NCI-H446 (cell line): ENCODE data around the gene RBMS1.
"Not testable (repeated sequence)": the region's sequence is repeated elsewhere in the genome, so short reads cannot be mapped to it uniquely, and the experiment has no call there.

ENCODE experiments used
- DNase-seq, 2 experiments: peaks; one replicate each; lab custom pipeline; 2025; lab: John Stamatoyannopoulos, UW

The RBMS1 gene

DNA sequence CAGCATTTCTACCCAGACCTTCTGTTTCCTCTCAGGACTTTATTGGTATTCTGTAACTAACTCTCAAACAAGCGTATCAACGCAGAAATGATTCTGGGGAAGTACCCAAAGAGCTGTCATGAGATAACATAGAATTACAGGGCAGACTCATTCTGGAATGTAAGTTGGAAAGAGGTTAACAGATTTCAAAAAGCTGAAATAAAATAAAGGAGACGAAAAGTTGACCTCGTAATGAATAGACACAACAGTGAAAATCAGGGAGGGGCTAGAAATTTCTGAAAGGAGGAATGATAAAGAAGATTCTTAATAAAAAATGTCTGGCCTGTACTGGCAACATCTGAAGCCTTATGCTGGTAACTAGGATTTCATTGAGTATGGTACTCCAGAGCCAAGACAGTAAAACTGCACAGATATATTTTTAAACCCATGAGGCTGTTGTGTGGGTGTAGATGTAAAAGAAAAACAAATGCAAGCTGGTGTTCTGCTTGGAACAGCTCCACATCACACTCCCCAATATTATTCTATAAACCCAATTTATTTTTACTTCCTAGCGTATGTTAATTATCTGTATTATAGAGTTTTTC lies 23.9 kb downstream of the RBMS1 start:
- no peak for DNase-seq

GRCh38 chr2:160469164-160469563 lies 24.4 kb downstream of the RBMS1 start:
- no peak for DNase-seq

- no peak for DNase-seq
Observed at GRCh38 chr2:160467086-160467485, 26.5 kb downstream of the RBMS1 start.

- DNase-seq: no peak
Observed at GRCh38 chr2:160465406-160465805, 28.2 kb downstream of the RBMS1 start.

DNA sequence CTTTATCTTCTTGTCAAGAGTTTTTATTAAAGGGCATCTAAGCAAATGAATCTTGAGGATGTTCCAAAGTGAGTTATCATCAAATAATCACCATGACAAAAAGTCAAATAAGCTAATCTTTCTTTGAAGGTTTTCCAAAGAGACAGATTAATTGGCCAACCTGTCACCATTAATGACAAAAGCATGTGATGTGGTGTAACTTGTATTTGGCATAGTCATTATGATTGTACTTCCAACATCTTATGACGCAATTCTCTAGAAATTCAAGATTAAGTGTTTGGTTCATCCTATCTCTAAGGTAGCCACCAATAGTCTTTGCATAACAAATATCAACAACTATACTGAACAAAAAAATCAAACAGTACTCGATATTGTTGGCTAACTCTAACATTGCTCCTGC lies 28.6 kb downstream of the RBMS1 start:
- no peak for DNase-seq

GRCh38 chr2:160464017-160464416 lies 29.6 kb downstream of the RBMS1 start:
- no peak for DNase-seq

DNA sequence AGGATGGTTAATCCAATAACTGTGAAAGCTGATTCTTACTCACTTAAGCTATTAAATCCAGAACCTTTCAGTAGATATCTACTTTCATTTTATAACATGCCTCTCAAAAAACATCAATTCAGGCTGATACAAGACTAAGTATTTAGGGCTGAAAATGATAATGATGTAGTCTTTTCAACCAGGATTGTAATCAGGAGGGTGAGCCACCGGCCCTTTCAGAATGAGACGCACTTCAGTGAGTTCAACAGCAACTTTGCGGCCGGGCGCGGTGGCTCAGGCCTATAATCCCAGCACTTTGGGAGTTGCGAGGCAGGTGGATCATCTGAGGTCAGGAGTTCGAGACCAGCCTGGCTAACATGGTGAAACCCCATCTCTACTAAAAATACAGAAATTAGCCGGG lies 30.4 kb downstream of the RBMS1 start:
- no peak for DNase-seq

- no peak for DNase-seq
Observed at GRCh38 chr2:160460333-160460731, 33.3 kb downstream of the RBMS1 start.

DNA sequence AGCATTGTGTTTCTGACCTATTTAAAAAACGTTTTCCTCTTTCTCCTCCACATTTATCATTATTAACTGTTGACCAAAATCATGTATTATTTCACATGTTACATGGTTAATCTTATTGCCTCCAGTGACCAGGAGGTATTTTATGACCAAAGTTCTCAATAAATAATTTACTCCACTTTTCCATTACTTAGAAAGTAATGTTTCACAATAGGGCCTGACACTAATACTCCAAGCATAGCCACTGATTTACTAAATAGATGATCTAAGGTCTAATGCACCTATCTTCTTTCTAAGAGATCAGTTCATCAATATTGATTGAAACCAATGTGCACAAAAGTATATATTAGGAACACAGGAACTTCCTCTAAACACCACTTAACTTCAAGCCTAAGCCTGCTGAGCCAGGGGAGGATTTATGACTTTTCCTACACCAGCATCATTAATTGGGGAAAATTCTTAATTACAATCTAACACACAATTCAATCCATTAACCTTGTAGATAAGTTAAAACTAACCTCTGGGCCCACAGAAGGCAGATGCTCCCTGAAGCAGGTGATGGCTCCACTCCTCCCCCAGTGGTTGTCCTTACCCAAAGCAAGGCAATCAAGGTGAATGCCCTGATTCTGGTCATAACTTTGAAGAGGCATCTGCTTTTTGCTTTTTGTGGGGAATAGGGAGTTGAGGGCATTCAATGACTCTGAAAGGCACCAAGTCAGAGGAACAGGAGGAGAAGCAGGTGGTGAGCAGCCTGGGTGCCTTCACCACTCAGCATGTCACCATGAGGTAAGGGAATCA lies 33.9 kb downstream of the RBMS1 start:
- DNase-seq: no peak

GRCh38 chr2:160458718-160459453 lies 34.7 kb downstream of the RBMS1 start:
- no peak for DNase-seq

DNA sequence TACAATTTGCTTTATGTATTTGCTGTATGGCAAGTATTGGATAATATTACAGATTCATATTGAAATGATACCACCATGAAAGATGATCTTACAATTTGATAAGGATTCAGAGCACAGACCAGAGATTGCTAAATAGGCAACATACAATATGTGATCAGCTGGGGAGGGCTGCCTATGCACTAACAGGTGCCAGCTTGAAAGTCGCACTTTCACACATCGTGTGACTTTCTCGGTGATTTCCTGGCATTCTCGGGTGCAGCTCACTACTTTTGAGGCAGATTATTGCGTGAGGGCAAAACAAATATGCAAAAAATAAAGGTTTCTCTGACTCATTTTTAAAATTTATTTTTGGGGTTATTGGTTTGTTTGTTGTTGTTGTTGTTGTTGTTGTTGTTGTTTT lies 36.0 kb downstream of the RBMS1 start:
- DNase-seq: no peak

GRCh38 chr2:160454070-160454797 lies 39.4 kb downstream of the RBMS1 start:
- DNase-seq: no peak

- no peak for DNase-seq
Observed at GRCh38 chr2:160453111-160453820, 40.3 kb downstream of the RBMS1 start.

DNA sequence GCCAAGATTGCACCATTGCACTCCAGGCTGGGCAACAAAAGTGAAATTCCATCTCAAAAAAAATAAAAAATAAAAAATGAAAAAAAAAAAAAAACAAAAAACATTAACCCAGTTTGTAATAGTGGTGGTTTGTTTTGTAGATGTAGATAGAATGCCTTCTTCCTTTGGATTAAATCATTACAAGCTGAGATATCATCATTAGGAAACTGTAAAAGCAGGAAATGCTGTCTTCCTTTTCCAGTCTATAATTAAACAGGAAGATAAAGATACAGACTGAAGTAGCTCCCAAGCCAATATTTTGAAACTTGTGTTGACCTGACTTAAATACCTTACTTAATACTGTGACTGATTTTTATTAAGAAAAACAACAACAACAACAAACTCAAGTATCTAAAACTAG lies 43.1 kb downstream of the RBMS1 start:
- no peak for DNase-seq

DNA sequence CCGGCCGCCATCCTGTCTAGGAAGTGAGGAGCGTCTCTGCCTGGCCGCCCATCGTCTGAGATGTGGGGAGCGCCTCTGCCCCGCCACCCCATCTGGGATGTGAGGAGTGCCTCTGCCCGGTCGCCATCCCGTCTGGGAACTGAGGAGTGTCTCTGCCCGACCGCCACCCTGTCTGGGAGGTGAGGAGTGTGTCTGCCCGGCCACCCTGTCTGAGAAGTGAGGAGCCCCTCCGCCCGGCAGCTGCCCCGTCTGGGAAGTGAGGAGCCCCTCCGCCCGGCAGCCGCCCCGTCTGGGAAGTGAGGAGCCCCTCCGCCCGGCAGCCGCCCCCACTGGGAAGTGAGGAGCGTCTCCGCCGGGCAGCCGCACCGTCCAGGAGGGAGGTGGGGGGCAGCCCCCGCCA lies 44.8 kb downstream of the RBMS1 start:
- DNase-seq: not testable (repeated sequence)

DNA sequence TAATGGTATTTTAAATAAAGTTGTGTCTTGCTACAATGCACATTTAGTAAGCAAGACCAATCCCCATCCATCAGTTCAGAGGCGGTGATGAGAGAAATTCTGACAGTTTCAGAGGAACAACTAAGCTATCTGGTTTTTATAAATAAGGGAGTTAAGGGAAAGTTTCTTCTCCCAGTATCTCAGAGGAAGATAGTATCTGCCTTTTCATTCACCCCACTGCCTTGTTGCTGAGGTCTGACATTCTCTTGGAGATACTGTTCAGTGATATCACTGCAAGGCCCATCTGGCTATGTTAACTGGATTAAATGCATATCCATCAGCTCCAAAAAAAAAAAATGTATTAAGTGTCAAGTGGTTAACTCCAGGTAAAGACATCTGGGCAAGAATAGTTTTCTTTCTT lies 47.9 kb downstream of the RBMS1 start:
- DNase-seq: no peak

DNA sequence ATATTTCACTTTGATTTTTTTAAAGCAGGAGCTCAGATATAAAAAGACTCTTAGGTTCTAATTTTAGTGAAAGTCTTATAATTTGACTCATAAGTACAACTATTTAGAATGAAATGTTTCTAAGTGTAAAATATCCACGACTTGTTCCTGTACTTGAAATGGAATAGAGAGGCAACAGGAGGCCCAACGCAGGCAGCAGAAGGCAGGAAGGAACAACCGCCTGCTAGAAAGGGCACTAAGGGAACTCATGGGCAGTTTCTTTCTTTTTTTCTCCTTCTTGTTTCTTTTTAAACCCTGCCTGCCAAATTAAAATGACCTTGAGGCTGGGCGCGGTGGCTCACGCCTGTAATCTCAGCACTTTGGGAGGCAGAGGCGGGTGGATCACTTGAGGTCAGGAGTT lies 51.0 kb downstream of the RBMS1 start:
- DNase-seq: no peak

DNA sequence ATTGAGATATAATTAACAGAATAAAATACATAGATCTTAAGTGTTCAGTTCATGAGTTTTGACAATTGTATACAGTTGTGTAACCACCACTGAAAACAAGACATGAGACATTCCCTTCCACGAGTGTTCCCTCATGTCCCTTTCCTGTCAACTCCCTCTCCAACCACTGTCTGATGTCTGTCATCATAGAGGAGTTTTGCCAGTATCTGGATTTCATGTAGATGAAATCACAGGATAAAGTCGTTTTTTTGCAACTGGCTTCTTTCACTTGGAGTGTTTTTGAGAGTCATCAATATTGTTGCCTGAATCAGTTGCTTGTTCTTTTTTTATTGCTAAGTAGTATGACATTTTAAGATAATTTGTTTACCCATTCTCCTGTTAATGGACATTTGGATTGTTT lies 52.7 kb downstream of the RBMS1 start:
- DNase-seq: no peak

GRCh38 chr2:160439038-160439437 lies 54.6 kb downstream of the RBMS1 start:
- DNase-seq: not testable (repeated sequence)

GRCh38 chr2:160437273-160437672 lies 56.3 kb downstream of the RBMS1 start:
- DNase-seq: no peak

DNA sequence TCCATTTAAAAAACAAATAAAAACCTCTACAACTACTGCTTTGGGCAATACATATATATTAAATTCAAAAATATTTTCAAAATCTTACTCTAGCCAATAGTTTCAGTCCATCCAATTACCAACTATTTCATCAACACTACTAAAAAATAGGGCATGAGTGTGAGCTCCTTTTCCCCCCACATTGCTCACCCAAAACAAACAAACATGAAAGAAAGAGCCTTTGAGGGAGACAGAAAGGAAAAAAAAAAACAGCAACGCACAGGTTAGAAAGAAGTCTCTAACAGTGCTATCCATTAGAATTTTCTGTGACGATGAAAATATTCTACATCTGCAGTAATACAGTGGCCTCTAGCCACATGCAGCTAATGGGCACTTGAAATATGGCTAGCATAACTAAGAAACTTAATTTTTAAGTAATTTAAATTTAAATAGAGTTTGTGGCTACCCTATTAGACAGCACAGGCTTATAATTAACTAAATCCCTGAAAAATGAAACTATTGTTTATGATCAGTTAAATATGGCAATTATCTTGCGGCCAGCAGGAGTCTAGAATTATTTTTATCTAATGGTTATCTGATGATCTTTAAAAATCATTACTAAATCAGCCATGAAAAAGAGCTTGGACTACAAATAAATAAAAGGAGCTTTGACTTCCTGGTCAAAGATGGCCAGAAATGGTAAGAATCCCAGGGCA lies 59.2 kb downstream of the RBMS1 start:
- DNase-seq: no peak
